LoVo (cell line): ENCODE data around the gene PHKG2.
A peak's percentile ranks its signal among the peaks of the same experiment; 100 is the strongest.

Experiments
- DNase-seq: peaks from one replicate; pipeline ENCODE4 v3.0.0-alpha.2; 2016; ENCODE audit warnings: low spot score

Gene PHKG2

GRCh38 chr16:30728899-30729672 is 19.1 kb upstream of the PHKG2 start:
- DNase-seq: no peak

DNA sequence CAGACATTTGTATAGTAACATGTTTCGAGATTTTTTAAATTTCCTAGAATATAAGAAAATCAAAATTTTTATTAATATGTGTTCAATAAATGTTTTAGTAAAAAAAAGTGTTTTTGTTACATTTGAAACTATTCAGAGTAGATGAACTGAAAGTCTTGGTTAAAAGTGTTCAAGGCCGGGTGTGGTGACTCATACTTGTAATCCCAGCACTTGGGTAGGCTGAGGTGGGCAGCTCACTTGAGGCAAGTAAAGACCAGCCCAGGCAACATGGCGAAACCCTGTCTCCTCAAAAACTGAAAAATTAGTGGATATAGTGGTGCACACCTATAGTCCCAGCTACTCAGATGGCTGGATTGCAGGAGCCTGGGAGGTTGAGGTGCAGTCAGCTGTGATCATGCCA is 16.8 kb upstream of the PHKG2 start:
- DNase-seq: no peak

DNA sequence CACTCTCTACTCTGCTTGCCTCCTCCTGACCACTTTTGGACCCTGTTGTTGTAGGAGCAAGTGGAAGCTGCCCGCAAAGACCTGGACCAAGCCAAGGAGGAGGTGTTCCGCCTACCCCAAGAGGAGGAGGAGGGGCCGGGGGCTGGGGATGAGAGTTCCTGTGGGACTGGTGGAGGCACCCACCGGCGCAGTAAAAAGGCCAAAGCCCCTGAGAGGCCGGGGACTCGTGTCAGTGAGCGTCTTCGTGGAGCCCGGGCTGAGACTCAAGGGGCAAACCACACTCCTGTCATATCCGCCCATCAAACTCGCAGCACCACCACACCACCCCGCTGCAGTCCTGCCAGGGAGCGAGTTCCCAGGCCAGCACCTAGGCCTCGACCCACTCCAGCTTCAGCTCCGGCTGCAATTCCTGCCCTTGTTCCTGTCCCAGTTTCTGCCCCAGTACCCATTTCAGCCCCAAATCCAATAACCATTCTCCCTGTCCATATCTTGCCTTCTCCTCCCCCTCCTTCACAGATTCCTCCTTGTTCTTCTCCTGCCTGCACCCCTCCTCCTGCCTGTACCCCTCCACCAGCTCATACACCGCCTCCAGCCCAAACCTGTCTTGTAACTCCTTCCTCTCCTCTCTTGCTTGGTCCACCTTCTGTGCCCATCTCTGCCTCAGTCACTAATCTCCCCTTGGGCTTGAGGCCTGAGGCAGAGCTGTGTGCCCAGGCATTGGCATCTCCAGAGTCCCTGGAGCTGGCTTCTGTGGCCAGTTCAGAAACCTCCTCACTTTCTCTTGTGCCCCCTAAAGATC is 11.0 kb upstream of the PHKG2 start:
- DNase-seq: no peak

DNA sequence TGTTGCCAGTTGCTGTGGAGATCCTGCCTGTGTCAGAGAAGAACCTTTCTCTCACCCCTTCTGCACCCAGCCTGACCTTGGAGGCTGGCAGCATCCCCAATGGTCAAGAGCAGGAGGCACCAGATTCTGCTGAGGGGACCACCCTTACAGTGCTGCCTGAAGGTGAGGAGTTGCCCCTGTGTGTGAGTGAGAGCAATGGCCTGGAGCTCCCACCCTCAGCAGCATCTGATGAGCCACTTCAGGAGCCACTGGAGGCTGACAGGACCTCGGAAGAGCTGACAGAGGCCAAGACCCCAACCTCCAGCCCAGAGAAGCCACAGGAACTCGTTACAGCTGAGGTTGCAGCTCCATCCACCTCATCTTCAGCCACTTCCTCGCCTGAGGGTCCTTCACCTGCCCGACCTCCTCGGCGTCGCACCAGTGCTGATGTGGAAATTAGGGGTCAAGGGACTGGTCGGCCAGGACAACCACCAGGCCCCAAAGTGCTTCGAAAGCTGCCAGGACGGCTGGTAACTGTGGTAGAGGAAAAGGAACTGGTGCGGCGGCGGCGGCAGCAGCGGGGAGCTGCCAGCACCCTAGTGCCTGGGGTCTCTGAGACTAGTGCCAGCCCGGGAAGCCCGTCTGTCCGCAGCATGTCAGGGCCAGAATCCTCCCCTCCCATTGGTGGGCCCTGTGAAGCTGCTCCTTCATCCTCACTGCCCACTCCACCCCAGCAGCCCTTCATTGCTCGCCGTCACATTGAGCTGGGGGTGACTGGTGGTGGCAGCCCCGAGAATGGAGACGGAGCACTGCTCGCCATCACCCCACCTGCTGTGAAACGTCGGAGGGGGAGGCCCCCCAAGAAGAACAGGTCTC is 10.2 kb upstream of the PHKG2 start:
- DNase-seq: no peak

- no peak for DNase-seq
These were observed 9.0 kb upstream of the PHKG2 start for GRCh38 chr16:30738984-30739951.

DNA sequence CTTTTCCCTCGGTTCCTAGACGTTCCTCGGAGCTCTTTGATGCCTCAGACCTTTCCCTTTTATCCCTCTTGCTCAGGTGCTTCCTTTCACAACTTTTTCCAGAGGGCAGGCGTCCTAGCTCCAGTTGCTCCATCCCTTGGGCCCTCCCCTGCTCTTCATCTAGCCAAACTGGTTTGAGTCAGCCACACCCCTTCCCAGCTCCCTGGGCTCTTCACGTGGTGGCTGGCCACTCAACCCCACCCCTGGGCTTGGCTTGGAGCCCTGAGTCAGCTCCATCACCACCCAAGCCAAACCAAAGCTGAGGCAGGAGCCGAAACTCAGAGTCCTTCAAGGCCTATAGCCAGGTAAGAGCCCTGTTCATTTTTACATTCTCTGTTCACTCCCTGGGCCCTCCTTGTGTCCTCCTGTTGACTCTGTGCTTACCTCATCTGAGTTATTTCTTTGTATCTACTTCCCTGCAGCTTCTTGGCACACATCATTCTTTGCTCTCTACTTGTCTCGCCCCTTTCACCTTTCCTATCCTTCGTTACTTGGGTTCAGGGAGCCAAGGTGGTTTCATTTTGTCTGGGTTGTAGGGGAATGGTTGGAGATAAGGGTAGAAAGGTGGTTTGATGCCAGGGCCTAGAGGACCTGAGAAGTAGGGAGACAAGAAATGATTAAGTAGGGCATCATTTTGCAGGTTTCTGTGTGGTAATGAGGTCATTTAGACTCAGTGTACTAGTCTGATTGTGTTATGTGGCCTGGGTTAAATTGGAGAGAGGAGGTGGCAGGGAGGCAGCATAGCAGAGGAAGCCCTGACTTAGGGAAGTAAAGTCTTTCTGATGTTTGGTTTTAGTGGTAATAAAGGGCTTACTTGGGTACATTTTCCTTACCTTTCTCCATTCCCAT is 7.6 kb upstream of the PHKG2 start:
- peak; percentile 91 for DNase-seq

GRCh38 chr16:30741461-30741914 is 6.7 kb upstream of the PHKG2 start:
- no peak for DNase-seq

DNA sequence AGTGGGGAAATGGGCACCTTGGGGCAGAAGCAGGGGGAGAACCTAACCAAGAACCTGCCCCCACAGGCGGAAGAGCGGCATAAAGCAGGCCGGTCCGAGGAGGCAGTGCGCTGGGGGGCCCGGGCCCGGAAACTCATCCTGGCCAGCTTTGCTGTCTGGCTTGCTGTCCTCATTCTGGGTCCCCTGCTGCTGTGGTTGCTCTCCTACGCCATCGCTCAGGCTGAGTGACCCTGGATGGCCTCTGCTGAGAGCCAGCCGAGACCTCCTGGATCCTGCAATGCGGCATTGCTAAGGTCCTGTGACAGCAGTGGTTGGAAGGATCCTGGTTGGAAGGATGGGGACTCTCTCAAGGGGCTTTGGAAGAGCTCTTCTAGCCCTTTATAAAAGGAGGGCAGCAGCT is 4.5 kb upstream of the PHKG2 start:
- DNase-seq: no peak

GRCh38 chr16:30744183-30744582 is 4.0 kb upstream of the PHKG2 start:
- no peak for DNase-seq

DNA sequence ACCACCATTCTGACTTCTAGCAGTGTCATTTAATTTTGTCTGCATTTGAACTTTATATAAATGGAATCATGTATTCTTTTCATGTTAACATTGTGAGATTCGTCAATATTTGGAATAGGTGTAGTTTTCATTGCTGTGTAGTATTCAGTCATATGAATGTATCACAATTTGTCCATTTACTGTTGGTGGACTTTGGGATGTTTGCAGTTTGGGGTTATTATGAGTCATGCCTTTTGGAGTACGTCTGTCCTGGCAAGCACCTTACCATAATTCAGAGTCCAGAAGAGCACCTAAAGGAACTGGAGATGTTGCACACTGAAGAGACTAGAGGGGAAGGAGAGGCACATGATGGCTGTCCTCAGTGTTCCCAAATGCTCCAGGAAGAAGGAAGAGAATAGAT is 3.1 kb upstream of the PHKG2 start:
- DNase-seq: no peak

DNA sequence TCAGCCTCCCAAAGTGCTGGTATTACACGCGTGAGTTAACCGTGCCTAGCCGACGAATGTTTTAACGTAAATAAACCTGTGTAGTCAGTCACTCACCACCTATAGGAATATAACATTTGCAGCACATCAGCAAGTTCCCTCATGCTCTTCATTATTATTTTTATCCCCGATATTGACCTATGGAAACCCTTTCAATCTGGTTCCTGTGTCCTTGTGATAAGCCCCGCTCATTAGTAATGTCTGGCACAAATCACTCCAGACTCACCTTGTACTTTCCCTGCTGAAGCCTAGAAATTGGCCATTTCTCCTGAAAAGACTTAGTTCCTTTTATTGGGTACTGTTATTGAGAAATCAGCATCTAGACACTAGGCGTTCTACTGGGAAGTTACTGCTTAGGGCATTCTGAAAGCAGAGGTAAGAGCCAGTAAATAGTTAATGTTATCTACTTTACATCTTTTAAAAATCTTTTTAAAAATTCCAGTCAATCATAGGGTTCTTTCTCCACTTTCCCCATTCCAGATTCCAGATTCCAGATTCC is 1.5 kb upstream of the PHKG2 start:
- DNase-seq: no peak

GRCh38 chr16:30747331-30747730 is 894 bp upstream of the PHKG2 start:
- peak; percentile 62 for DNase-seq

GRCh38 chr16:30748634-30749445 is 615 bp downstream of the PHKG2 start:
- no peak for DNase-seq

DNA sequence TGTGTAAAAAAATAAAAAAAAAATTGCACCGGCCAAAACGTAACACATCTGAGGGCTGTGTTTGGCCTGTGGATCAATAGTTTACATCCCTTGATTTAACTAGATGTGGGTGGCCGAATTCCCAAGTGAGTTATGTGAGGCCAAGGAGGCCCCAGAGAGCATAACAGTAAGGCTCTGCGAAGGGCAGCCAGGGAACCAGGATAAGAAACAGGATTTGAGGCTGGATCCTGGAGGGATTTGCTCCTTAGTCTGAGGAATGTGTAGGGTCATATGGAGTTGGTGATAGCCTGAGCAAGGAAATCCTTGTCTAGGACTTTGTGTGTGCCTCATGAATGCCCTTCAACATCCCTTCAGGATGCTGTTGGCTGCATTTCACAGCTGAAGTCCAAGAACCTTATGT is 2.0 kb downstream of the PHKG2 start:
- DNase-seq: no peak

DNA sequence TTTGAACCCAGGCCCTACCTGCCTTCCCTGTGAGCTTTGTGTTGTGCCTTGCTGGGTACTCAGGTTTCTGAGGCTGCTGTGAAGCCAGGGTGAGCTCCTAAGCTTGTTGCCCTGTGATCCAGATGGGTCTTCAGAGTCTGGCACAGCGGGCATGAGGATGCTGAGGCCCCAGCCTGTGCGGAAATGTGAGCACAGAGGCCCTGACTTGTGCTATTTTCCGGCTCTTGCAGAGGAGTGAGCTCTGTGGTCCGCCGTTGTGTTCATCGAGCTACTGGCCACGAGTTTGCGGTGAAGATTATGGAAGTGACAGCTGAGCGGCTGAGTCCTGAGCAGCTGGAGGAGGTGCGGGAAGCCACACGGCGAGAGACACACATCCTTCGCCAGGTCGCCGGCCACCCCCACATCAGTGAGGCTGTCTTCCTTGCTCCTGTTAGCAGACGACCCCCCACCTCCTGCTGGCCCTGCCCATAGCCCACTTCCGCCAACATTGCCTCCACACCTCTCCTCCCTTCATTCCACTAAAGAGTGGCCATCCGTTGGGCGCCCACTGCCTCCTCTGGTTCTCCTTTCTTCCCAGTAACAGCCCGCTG is 2.7 kb downstream of the PHKG2 start:
- DNase-seq: no peak

DNA sequence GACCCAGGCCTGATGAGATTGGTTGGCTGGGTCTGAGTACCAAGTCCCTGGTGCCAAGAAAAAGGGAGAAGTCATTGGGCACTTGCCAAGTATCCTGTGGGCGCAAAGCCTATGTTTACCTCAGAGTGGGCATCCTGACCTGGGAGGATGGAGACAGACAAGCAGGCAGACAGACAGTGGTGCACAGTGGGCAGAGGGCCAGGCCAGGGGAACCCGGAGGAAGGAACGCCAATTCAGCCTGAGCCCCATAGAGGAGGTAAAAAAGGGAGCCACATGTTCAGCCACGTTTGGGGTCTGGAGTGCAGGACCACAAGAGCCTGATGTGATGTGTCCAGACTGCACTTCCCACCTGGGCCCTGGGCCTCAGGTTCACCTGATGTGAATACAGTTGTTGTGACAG is 5.4 kb downstream of the PHKG2 start:
- no peak for DNase-seq

DNA sequence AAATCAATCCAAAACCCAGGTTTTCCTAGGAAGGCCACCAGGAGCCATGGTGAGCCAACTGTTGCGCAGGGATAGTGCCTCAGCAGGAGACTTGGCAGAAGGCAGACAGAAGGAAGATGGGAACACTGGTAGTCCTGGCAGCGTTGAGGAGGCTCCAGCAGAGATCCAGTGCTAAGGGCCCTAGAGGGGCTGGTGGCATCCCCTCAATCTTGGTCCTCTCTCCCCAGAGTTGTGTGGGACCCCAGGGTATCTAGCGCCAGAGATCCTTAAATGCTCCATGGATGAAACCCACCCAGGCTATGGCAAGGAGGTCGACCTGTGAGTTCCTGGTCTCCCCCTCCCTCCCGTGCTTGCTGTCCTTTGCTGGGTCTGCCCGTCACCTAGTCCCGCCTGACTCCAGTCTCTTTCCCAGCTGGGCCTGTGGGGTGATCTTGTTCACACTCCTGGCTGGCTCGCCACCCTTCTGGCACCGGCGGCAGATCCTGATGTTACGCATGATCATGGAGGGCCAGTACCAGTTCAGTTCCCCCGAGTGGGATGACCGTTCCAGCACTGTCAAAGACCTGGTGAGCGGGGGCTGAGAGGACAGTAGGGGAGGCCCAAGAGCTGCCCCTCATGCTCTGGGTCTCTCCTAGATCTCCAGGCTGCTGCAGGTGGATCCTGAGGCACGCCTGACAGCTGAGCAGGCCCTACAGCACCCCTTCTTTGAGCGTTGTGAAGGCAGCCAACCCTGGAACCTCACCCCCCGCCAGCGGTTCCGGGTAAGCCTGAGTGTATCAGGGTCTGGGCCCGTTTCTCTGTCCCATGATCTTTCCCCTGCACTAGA is 7.9 kb downstream of the PHKG2 start:
- DNase-seq: no peak

- no peak for DNase-seq
These were observed 8.5 kb downstream of the PHKG2 start for GRCh38 chr16:30756781-30757100.
